Suprapubic skin (tissue), 4 donors: ENCODE results near the gene ACVR1B. TPM values are rescaled to one million over a fixed set of nuclear protein-coding genes. Genes with fewer than 3 reads are reported as not detected.
A peak's percentile ranks its signal among the peaks of the same experiment; 100 is the strongest.

ENCODE experiments used
- DNase-seq, 2 donors: peaks; one replicate each; pipeline ENCODE4 v3.0.0-alpha.2; 2019; ENCODE audit warnings: low spot score in 2 of 2
- H3K27ac ChIP-seq: fragments of 200-600 bp; sonication (generic); one replicate; pipeline ENCODE4 v1.5.1; 2019
- H3K27me3 ChIP-seq: fragments of 200-600 bp; sonication (generic); one replicate; pipeline ENCODE4 v1.5.1; 2019
- H3K36me3 ChIP-seq: fragments of 200-600 bp; sonication (generic); one replicate; pipeline ENCODE4 v1.5.1; 2019
- H3K4me1 ChIP-seq: fragments of 200-600 bp; sonication (generic); one replicate; pipeline ENCODE4 v1.5.1; 2019
- H3K4me3 ChIP-seq: fragments of 200-600 bp; sonication (generic); one replicate; pipeline ENCODE4 v1.5.1; 2019; ENCODE audit warnings: mild to moderate bottlenecking
- H3K9me3 ChIP-seq: fragments of 200-600 bp; sonication (generic); one replicate; pipeline ENCODE4 v1.5.1; 2019
- EP300 ChIP-seq: sonication (generic); formaldehyde crosslinking; IDR thresholded peaks from one replicate; pipeline ENCODE4 v1.6.1; 2017; ENCODE audit warnings: antibody characterized with exemption
- POLR2A ChIP-seq, 2 donors: fragments of 450-650 bp; IDR thresholded peaks; one replicate each; pipeline ENCODE4 v1.6.1; 2017; ENCODE audit warnings: antibody characterized with exemption in 2 of 2, mild to moderate bottlenecking in 2 of 2, moderate library complexity in 2 of 2
- POLR2AphosphoS5 ChIP-seq, 3 donors: sonication (generic); formaldehyde crosslinking; IDR thresholded peaks; one replicate each; pipeline ENCODE4 v1.6.1; 2017; ENCODE audit warnings: antibody characterized with exemption in 3 of 3
- WGBS: methylation state at CpG from one replicate; pipeline ENCODE4 v1.1.5; 2018; 5-methylcytosine and 5-hydroxymethylcytosine counted together
- total RNA-seq, 4 donors: library from RNA; depleted of rRNA; stranded (reverse); fragments of >200 nt; gene quantifications; one replicate each; pipeline ENCODE4 v1.1.0, GENCODE V29; 2016
- TF ChIP-seq, protein P1 (sequence below), 2 donors: fragments of 200-600 bp in 1 of 2; fragments of 450-650 bp in 1 of 2; sonication (generic) in 1 of 2; IDR thresholded peaks; one replicate each; pipeline ENCODE4 v1.5.1; 2016 to 2019; ENCODE audit warnings: antibody characterized with exemption in 2 of 2, mild to moderate bottlenecking in 1 of 2, moderate library complexity in 1 of 2

ACVR1B gene
- total RNA-seq, 4 donors from 2014 or later: 40.5 to 103 (median 57.3) TPM

GRCh38 chr12:51951843-51952722 is 584 bp downstream of the ACVR1B start:
- peak in 1 of 2 donors; percentile 82 for DNase-seq
- peak overlapping the region; percentile 99 for H3K27ac ChIP-seq
- H3K27me3 ChIP-seq: no peaks in the 10 kb centered on the region
- no peak for TF ChIP-seq POLR2AphosphoS5 (IDR thresholded peaks at IDR 0.05)
- TF ChIP-seq POLR2A (IDR thresholded peaks at IDR 0.05): no peak
- TF ChIP-seq, protein P1, sequence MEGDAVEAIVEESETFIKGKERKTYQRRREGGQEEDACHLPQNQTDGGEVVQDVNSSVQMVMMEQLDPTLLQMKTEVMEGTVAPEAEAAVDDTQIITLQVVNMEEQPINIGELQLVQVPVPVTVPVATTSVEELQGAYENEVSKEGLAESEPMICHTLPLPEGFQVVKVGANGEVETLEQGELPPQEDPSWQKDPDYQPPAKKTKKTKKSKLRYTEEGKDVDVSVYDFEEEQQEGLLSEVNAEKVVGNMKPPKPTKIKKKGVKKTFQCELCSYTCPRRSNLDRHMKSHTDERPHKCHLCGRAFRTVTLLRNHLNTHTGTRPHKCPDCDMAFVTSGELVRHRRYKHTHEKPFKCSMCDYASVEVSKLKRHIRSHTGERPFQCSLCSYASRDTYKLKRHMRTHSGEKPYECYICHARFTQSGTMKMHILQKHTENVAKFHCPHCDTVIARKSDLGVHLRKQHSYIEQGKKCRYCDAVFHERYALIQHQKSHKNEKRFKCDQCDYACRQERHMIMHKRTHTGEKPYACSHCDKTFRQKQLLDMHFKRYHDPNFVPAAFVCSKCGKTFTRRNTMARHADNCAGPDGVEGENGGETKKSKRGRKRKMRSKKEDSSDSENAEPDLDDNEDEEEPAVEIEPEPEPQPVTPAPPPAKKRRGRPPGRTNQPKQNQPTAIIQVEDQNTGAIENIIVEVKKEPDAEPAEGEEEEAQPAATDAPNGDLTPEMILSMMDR (IDR thresholded peaks at IDR 0.05): no peak
- TF ChIP-seq EP300: no peak
- peak overlapping the region; percentile 98 for H3K4me3 ChIP-seq
- peaks cover 48% of the 10 kb centered on the region for H3K4me1 ChIP-seq
- no peaks in the 10 kb centered on the region for H3K9me3 ChIP-seq
- WGBS: 2% methylated on average over 24 of the region's 50 CpGs
- no peaks in the 10 kb centered on the region for H3K36me3 ChIP-seq

GRCh38 chr12:51953089-51953488 is 1.6 kb downstream of the ACVR1B start:
- H3K36me3 ChIP-seq: no peaks in the 10 kb centered on the region
- peak overlapping the region; percentile 98 for H3K4me3 ChIP-seq
- no peak for DNase-seq
- H3K4me1 ChIP-seq: peaks cover 55% of the 10 kb centered on the region
- peak overlapping the region; percentile 99 for H3K27ac ChIP-seq
- H3K27me3 ChIP-seq: no peaks in the 10 kb centered on the region
- H3K9me3 ChIP-seq: no peaks in the 10 kb centered on the region
- 37% methylated on average over 8 of the region's 8 CpGs for WGBS
- TF ChIP-seq, protein P1 (IDR thresholded peaks at IDR 0.05): no peak
- TF ChIP-seq EP300: no peak
- TF ChIP-seq POLR2AphosphoS5 (IDR thresholded peaks at IDR 0.05): no peak
- no peak for TF ChIP-seq POLR2A (IDR thresholded peaks at IDR 0.05)

DNA sequence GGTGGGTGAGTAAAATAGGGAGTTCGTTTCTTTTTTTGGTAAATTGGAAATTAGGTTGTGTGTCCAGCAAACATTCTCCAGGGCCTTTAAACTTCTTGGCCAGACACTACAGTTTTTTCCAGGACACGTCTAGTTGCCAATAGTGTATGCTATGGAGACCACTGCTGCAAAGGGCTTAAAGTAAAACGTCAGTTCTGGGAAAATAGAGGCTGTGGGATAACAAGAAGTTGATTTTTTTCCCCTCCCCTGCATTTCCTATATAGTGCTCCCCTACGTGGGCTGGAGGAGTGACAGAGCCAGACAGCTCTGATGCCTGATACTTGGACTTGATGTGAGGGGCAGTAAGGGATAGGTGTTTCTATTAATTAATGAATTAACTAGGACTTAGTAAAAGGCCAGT is 2.4 kb downstream of the ACVR1B start:
- WGBS: 15% methylated on average over 4 of the region's 4 CpGs
- Histone ChIP-seq H3K27me3 (no peaks in the 10 kb centered on the region), H3K9me3 (no peaks in the 10 kb centered on the region), H3K36me3 (no peaks in the 10 kb centered on the region), H3K4me1 (peaks cover 60% of the 10 kb centered on the region), H3K4me3 (peak overlapping the region; percentile 98), H3K27ac (peak overlapping the region; percentile 99)
- no peak for DNase-seq
- no peak for TF ChIP-seq POLR2AphosphoS5 (IDR thresholded peaks at IDR 0.05)
- TF ChIP-seq POLR2A (IDR thresholded peaks at IDR 0.05): no peak
- no peak for TF ChIP-seq EP300
- TF ChIP-seq, protein P1 (IDR thresholded peaks at IDR 0.05): no peak

- Histone ChIP-seq H3K4me3 (peak overlapping the region; percentile 98), H3K27ac (peak overlapping the region; percentile 99), H3K4me1 (peaks cover 69% of the 10 kb centered on the region), H3K27me3 (no peaks in the 10 kb centered on the region), H3K9me3 (no peaks in the 10 kb centered on the region), H3K36me3 (no peaks in the 10 kb centered on the region)
- DNase-seq: no peak
- 34% methylated on average over 7 of the region's 7 CpGs for WGBS
- TF ChIP-seq POLR2AphosphoS5 (IDR thresholded peaks at IDR 0.05) (peak in 2 of 3 donors; percentile 30 to 31), POLR2A (IDR thresholded peaks at IDR 0.05) (no peak)
These were observed 3.3 kb downstream of the ACVR1B start for GRCh38 chr12:51954561-51955361.

DNA sequence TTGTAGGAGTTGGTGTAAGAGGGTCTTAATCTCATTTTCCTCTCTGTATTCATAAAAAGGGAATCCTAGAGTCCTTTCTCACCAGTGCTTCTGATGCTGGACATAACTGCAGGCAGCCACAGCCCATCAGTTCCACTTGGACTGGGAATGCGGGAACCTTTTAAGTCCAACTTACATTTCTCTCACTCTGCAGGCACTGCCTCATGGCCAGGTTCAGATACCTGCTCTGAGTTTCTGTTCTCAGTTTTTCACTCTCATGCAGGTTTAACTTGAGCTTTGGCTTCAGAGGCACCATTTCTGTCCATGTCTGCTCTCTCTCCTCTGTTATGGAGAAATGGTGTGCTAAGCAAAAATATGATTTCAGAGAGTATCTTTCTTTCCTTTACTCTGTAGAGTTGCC is 4.2 kb downstream of the ACVR1B start:
- peak in 1 of 2 donors; percentile 45 for DNase-seq

More for the DNA sequence above, 4.2 kb downstream of the ACVR1B start:
- Histone ChIP-seq H3K36me3 (peaks cover 6% of the 10 kb centered on the region), H3K9me3 (no peaks in the 10 kb centered on the region), H3K4me1 (peaks cover 69% of the 10 kb centered on the region), H3K27me3 (no peaks in the 10 kb centered on the region), H3K27ac (peak overlapping the region; percentile 99), H3K4me3 (peak overlapping the region; percentile 98)
- 56% methylated on average over 1 of the region's 1 CpG for WGBS
- TF ChIP-seq, protein P1 (IDR thresholded peaks at IDR 0.05): no peak
- TF ChIP-seq POLR2A (IDR thresholded peaks at IDR 0.05) (no peak), POLR2AphosphoS5 (IDR thresholded peaks at IDR 0.05) (no peak)
